Measurements from ENCODE around the gene KLK5. TPM values are rescaled to one million over a fixed set of nuclear protein-coding genes. Genes with fewer than 3 reads are reported as not detected.

KLK5 gene
- total RNA-seq, 1 donor from 2014 or later: not detected

- Mint-ChIP-seq H3K9me3 (peaks cover 4% of the 10 kb centered on the region), H3K27me3 (peaks cover 4% of the 10 kb centered on the region), H3K36me3 (ENCODE audit: low read depth) (no peaks in the 10 kb centered on the region), H3K4me1 (no peaks in the 10 kb centered on the region), H3K4me3 (no peak overlapping the region), H3K27ac (no peak overlapping the region)
- intact Hi-C loops (cut with micrococcal nuclease): no loop called here
- DNase-seq: no peak
Observed at GRCh38 chr19:50959731-50960500, 7.1 kb upstream of the KLK5 start.

GRCh38 chr19:50957587-50957986 lies 4.7 kb upstream of the KLK5 start:
- no peak overlapping the region for H3K27ac Mint-ChIP-seq
- H3K9me3 Mint-ChIP-seq: peaks cover 3% of the 10 kb centered on the region
- no peak for DNase-seq
- H3K4me3 Mint-ChIP-seq: no peak overlapping the region
- H3K27me3 Mint-ChIP-seq: peaks cover 6% of the 10 kb centered on the region
- H3K4me1 Mint-ChIP-seq: no peaks in the 10 kb centered on the region
- intact Hi-C loops (cut with micrococcal nuclease): no loop called here
- H3K36me3 Mint-ChIP-seq (ENCODE audit: low read depth): no peaks in the 10 kb centered on the region

- Mint-ChIP-seq H3K36me3 (ENCODE audit: low read depth) (no peaks in the 10 kb centered on the region), H3K27ac (no peak overlapping the region), H3K27me3 (peaks cover 2% of the 10 kb centered on the region), H3K9me3 (no peaks in the 10 kb centered on the region), H3K4me1 (no peaks in the 10 kb centered on the region), H3K4me3 (no peak overlapping the region)
- intact Hi-C loops (cut with micrococcal nuclease): no loop called here
- no peak for DNase-seq
Observed at GRCh38 chr19:50949861-50950260, 3.0 kb downstream of the KLK5 start.

- intact Hi-C loops (cut with micrococcal nuclease): no loop called here
- no peaks in the 10 kb centered on the region for H3K36me3 Mint-ChIP-seq (ENCODE audit: low read depth)
Observed at GRCh38 chr19:50947123-50947522, 5.7 kb downstream of the KLK5 start.

GRCh38 chr19:50944795-50945194 lies 8.0 kb downstream of the KLK5 start:
- H3K27me3 Mint-ChIP-seq: no peaks in the 10 kb centered on the region

More at GRCh38 chr19:50947123-50947522, 5.7 kb downstream of the KLK5 start:
- Mint-ChIP-seq H3K27me3 (no peaks in the 10 kb centered on the region), H3K4me1 (no peaks in the 10 kb centered on the region), H3K9me3 (no peaks in the 10 kb centered on the region), H3K27ac (no peak overlapping the region), H3K4me3 (no peak overlapping the region)
- no peak for DNase-seq

GRCh38 chr19:50943074-50943828 lies 9.6 kb downstream of the KLK5 start:
- Mint-ChIP-seq H3K4me3 (no peak overlapping the region), H3K36me3 (ENCODE audit: low read depth) (no peaks in the 10 kb centered on the region), H3K27me3 (no peaks in the 10 kb centered on the region), H3K27ac (no peak overlapping the region), H3K4me1 (no peaks in the 10 kb centered on the region), H3K9me3 (peaks cover 5% of the 10 kb centered on the region)
- intact Hi-C loops (cut with micrococcal nuclease): no loop called here
- no peak for DNase-seq

More at GRCh38 chr19:50944795-50945194, 8.0 kb downstream of the KLK5 start:
- Mint-ChIP-seq H3K9me3 (no peaks in the 10 kb centered on the region), H3K4me3 (no peak overlapping the region), H3K4me1 (no peaks in the 10 kb centered on the region), H3K27ac (no peak overlapping the region), H3K36me3 (ENCODE audit: low read depth) (no peaks in the 10 kb centered on the region)
- intact Hi-C loops (cut with micrococcal nuclease): no loop called here
- DNase-seq: no peak

GRCh38 chr19:50939596-50939995 lies 13.2 kb downstream of the KLK5 start:
- intact Hi-C loops (cut with micrococcal nuclease): no loop called here

GRCh38 chr19:50933640-50934039 lies 19.2 kb downstream of the KLK5 start:
- H3K4me1 Mint-ChIP-seq: peaks cover 2% of the 10 kb centered on the region
- no peak overlapping the region for H3K4me3 Mint-ChIP-seq
- peaks cover 9% of the 10 kb centered on the region for H3K27me3 Mint-ChIP-seq
- no peak for DNase-seq
- intact Hi-C loops (cut with micrococcal nuclease): no loop called here
- H3K9me3 Mint-ChIP-seq: no peaks in the 10 kb centered on the region
- no peaks in the 10 kb centered on the region for H3K36me3 Mint-ChIP-seq (ENCODE audit: low read depth)
- no peak overlapping the region for H3K27ac Mint-ChIP-seq

More at GRCh38 chr19:50939596-50939995, 13.2 kb downstream of the KLK5 start:
- Mint-ChIP-seq H3K9me3 (peaks cover 5% of the 10 kb centered on the region), H3K36me3 (ENCODE audit: low read depth) (no peaks in the 10 kb centered on the region), H3K27ac (no peak overlapping the region), H3K4me3 (no peak overlapping the region), H3K4me1 (no peaks in the 10 kb centered on the region), H3K27me3 (no peaks in the 10 kb centered on the region)
- DNase-seq: no peak

- Mint-ChIP-seq H3K27ac (no peak overlapping the region), H3K4me3 (no peak overlapping the region), H3K4me1 (peaks cover 2% of the 10 kb centered on the region), H3K27me3 (peaks cover 9% of the 10 kb centered on the region), H3K36me3 (ENCODE audit: low read depth) (no peaks in the 10 kb centered on the region), H3K9me3 (no peaks in the 10 kb centered on the region)
- intact Hi-C loops (cut with micrococcal nuclease): no loop called here
- no peak for DNase-seq
Observed at GRCh38 chr19:50932690-50933083, 20.2 kb downstream of the KLK5 start.

- Mint-ChIP-seq H3K27me3 (peaks cover 9% of the 10 kb centered on the region), H3K4me3 (no peak overlapping the region), H3K9me3 (no peaks in the 10 kb centered on the region), H3K27ac (no peak overlapping the region), H3K36me3 (ENCODE audit: low read depth) (no peaks in the 10 kb centered on the region), H3K4me1 (peaks cover 2% of the 10 kb centered on the region)
- intact Hi-C loops (cut with micrococcal nuclease): no loop called here
- DNase-seq: no peak
Observed at GRCh38 chr19:50932018-50932689, 20.7 kb downstream of the KLK5 start.

GRCh38 chr19:50931023-50931422 lies 21.8 kb downstream of the KLK5 start:
- H3K36me3 Mint-ChIP-seq (ENCODE audit: low read depth): no peaks in the 10 kb centered on the region
- no peak overlapping the region for H3K4me3 Mint-ChIP-seq
- no peak overlapping the region for H3K27ac Mint-ChIP-seq
- intact Hi-C loops (cut with micrococcal nuclease): no loop called here
- peaks cover 9% of the 10 kb centered on the region for H3K27me3 Mint-ChIP-seq
- no peak for DNase-seq
- no peaks in the 10 kb centered on the region for H3K9me3 Mint-ChIP-seq
- peaks cover 2% of the 10 kb centered on the region for H3K4me1 Mint-ChIP-seq

GRCh38 chr19:50928831-50929230 lies 24.0 kb downstream of the KLK5 start:
- Mint-ChIP-seq H3K4me1 (peaks cover 2% of the 10 kb centered on the region), H3K4me3 (no peak overlapping the region), H3K27ac (no peak overlapping the region), H3K27me3 (peaks cover 16% of the 10 kb centered on the region), H3K36me3 (ENCODE audit: low read depth) (no peaks in the 10 kb centered on the region), H3K9me3 (no peaks in the 10 kb centered on the region)
- intact Hi-C loops (cut with micrococcal nuclease): loop anchor here (5.0 kb wide), 1 partner anchor 168 kb away; no protein-coding TSS in a partner anchor
- DNase-seq: no peak

- DNase-seq: no peak
- peaks cover 14% of the 10 kb centered on the region for H3K27me3 Mint-ChIP-seq
- peaks cover 12% of the 10 kb centered on the region for H3K4me1 Mint-ChIP-seq
- H3K9me3 Mint-ChIP-seq: no peaks in the 10 kb centered on the region
- no peaks in the 10 kb centered on the region for H3K36me3 Mint-ChIP-seq (ENCODE audit: low read depth)
- H3K27ac Mint-ChIP-seq: no peak overlapping the region
- H3K4me3 Mint-ChIP-seq: no peak overlapping the region
- intact Hi-C loops (cut with micrococcal nuclease): loop anchor here (5.0 kb wide), 1 partner anchor 171 kb away; no protein-coding TSS in a partner anchor
Observed at GRCh38 chr19:50926144-50926543, 26.7 kb downstream of the KLK5 start.

- H3K27ac Mint-ChIP-seq: no peak overlapping the region
- H3K4me3 Mint-ChIP-seq: no peak overlapping the region
- H3K4me1 Mint-ChIP-seq: peaks cover 12% of the 10 kb centered on the region
- H3K9me3 Mint-ChIP-seq: no peaks in the 10 kb centered on the region
- intact Hi-C loops (cut with micrococcal nuclease): loop anchor here (5.0 kb wide), 1 partner anchor 172 kb away; no protein-coding TSS in a partner anchor
- no peak for DNase-seq
- H3K36me3 Mint-ChIP-seq (ENCODE audit: low read depth): no peaks in the 10 kb centered on the region
- peaks cover 11% of the 10 kb centered on the region for H3K27me3 Mint-ChIP-seq
Observed at GRCh38 chr19:50925734-50926133, 27.1 kb downstream of the KLK5 start.
